Osteoblast (primary cell): Measurements from ENCODE around the gene TIGD1. TPM values are rescaled to one million over a fixed set of nuclear protein-coding genes. Genes with fewer than 3 reads are reported as not detected.

ENCODE experiments used
- DNase-seq: peaks from one replicate; pipeline ENCODE4 v3.0.0; 2011; ENCODE audit warnings: low spot score, mixed read lengths; ENCODE audit not compliant: insufficient read length; ENCODE audit errors: missing footprints
- H2AFZ ChIP-seq: 2 replicates; pipeline ENCODE4 v1.6.0; 2011; ENCODE audit warnings: mild to moderate bottlenecking, low read length
- H3K27ac ChIP-seq: 2 replicates; pipeline ENCODE4 v1.5.1; 2011; ENCODE audit warnings: mild to moderate bottlenecking, low read depth, low read length, moderate library complexity
- H3K27me3 ChIP-seq: 2 replicates; pipeline ENCODE4 v1.6.0; 2012; ENCODE audit warnings: mild to moderate bottlenecking, control low read depth, inconsistent platforms, low read length, moderate library complexity; ENCODE audit not compliant: insufficient read depth
- H3K36me3 ChIP-seq: 2 replicates; pipeline ENCODE4 v1.5.1; 2011; ENCODE audit warnings: mild to moderate bottlenecking, low read length, control low read depth, moderate library complexity; ENCODE audit not compliant: insufficient read depth
- H3K4me1 ChIP-seq: 2 replicates; pipeline ENCODE4 v1.5.1; 2011; ENCODE audit warnings: mild to moderate bottlenecking, low read length, control low read depth, moderate library complexity; ENCODE audit not compliant: insufficient read depth
- H3K4me2 ChIP-seq: 2 replicates; pipeline ENCODE4 v1.6.0; 2011; ENCODE audit warnings: mild to moderate bottlenecking, low read length; ENCODE audit not compliant: insufficient read depth
- H3K4me3 ChIP-seq: fragments of 200-600 bp; sonication (generic); 3 replicates; pipeline ENCODE4 v1.5.1; 2012; ENCODE audit warnings: mild to moderate bottlenecking, low read length, inconsistent platforms; ENCODE audit not compliant: insufficient read depth
- H3K79me2 ChIP-seq: 2 replicates; pipeline ENCODE4 v1.6.0; 2012; ENCODE audit warnings: mild to moderate bottlenecking, low read length, control low read depth, inconsistent platforms; ENCODE audit not compliant: insufficient read depth
- H3K9me3 ChIP-seq: 2 replicates; pipeline ENCODE4 v1.5.1; 2011; ENCODE audit warnings: low read depth, low read length, control low read depth
- H4K20me1 ChIP-seq: 2 replicates; pipeline ENCODE4 v1.6.0; 2012; ENCODE audit warnings: mild to moderate bottlenecking, low read length, control low read depth; ENCODE audit not compliant: insufficient read depth
- CTCF ChIP-seq: IDR thresholded peaks from 2 replicates; pipeline ENCODE4 v1.5.1; 2011; ENCODE audit warnings: mild to moderate bottlenecking, low read depth, low read length, moderate library complexity; ENCODE audit errors: extremely low read depth
- total RNA-seq: library from RNA; depleted of rRNA; stranded (reverse); fragments of >200 nt; gene quantifications from 2 replicates; pipeline ENCODE4 v1.2.3, GENCODE V29; 2012

The TIGD1 gene
- total RNA-seq, 1 donor: 5.8 TPM

- Histone ChIP-seq H3K27me3 (no peaks in the 10 kb centered on the region), H3K4me1 (peaks cover 21% of the 10 kb centered on the region), H3K36me3 (peaks cover 70% of the 10 kb centered on the region), H3K9me3 (no peaks in the 10 kb centered on the region), H3K27ac (no peak overlapping the region), H3K79me2 (peaks cover 5% of the 10 kb centered on the region), H4K20me1 (peaks cover 9% of the 10 kb centered on the region), H3K4me2 (no peak overlapping the region), H2AFZ (no peak overlapping the region), H3K4me3 (no peak overlapping the region)
- no peak for DNase-seq
- no peak for TF ChIP-seq CTCF
These were observed 19.2 kb upstream of the TIGD1 start for GRCh38 chr2:232569541-232569940.

GRCh38 chr2:232568161-232568560 lies 17.8 kb upstream of the TIGD1 start:
- Histone ChIP-seq H3K27me3 (no peaks in the 10 kb centered on the region), H2AFZ (no peak overlapping the region), H3K27ac (peak overlapping the region; percentile 89), H3K4me2 (peak overlapping the region; percentile 53), H3K36me3 (peaks cover 70% of the 10 kb centered on the region), H3K4me1 (peaks cover 18% of the 10 kb centered on the region), H3K9me3 (no peaks in the 10 kb centered on the region), H3K4me3 (no peak overlapping the region), H3K79me2 (peaks cover 5% of the 10 kb centered on the region), H4K20me1 (peaks cover 9% of the 10 kb centered on the region)
- no peak for TF ChIP-seq CTCF
- DNase-seq: peak; percentile 90

- H3K9me3 ChIP-seq: no peaks in the 10 kb centered on the region
- no peak for TF ChIP-seq CTCF
- peak overlapping the region; percentile 53 for H3K4me2 ChIP-seq
- no peak overlapping the region for H2AFZ ChIP-seq
- peaks cover 18% of the 10 kb centered on the region for H3K4me1 ChIP-seq
- H3K27me3 ChIP-seq: no peaks in the 10 kb centered on the region
- H3K79me2 ChIP-seq: peaks cover 10% of the 10 kb centered on the region
- H4K20me1 ChIP-seq: peaks cover 9% of the 10 kb centered on the region
- DNase-seq: no peak
- peaks cover 72% of the 10 kb centered on the region for H3K36me3 ChIP-seq
- H3K27ac ChIP-seq: peak overlapping the region; percentile 89
- no peak overlapping the region for H3K4me3 ChIP-seq
These were observed 17.4 kb upstream of the TIGD1 start for GRCh38 chr2:232567721-232568120.

- peaks cover 79% of the 10 kb centered on the region for H3K36me3 ChIP-seq
- no peak for DNase-seq
- H3K79me2 ChIP-seq: peaks cover 20% of the 10 kb centered on the region
- H4K20me1 ChIP-seq: peaks cover 7% of the 10 kb centered on the region
- no peak overlapping the region for H3K4me3 ChIP-seq
- no peak overlapping the region for H2AFZ ChIP-seq
- H3K4me2 ChIP-seq: no peak overlapping the region
- H3K4me1 ChIP-seq: peaks cover 15% of the 10 kb centered on the region
- no peaks in the 10 kb centered on the region for H3K27me3 ChIP-seq
- peak overlapping the region; percentile 53 for H3K27ac ChIP-seq
- no peak for TF ChIP-seq CTCF
- no peaks in the 10 kb centered on the region for H3K9me3 ChIP-seq
These were observed 13.2 kb upstream of the TIGD1 start for GRCh38 chr2:232563580-232563979.
